GM19452 (cell line): ENCODE results near the gene SEC14L2.

ENCODE experiments used
- ATAC-seq: cut with Tn5 transposase; IDR thresholded peaks from one replicate; pipeline ENCODE4 v1.9.1; 2021; ENCODE audit not compliant: unreplicated experiment

The SEC14L2 gene

GRCh38 chr22:30396871-30397655 lies at the start of gene SEC14L2:
Gene SEC14L2, plus strand, starts transcription at chr22:30397018. Its CDS starts 99 bp downstream, at chr22:30397117.
- no peak for ATAC-seq

DNA sequence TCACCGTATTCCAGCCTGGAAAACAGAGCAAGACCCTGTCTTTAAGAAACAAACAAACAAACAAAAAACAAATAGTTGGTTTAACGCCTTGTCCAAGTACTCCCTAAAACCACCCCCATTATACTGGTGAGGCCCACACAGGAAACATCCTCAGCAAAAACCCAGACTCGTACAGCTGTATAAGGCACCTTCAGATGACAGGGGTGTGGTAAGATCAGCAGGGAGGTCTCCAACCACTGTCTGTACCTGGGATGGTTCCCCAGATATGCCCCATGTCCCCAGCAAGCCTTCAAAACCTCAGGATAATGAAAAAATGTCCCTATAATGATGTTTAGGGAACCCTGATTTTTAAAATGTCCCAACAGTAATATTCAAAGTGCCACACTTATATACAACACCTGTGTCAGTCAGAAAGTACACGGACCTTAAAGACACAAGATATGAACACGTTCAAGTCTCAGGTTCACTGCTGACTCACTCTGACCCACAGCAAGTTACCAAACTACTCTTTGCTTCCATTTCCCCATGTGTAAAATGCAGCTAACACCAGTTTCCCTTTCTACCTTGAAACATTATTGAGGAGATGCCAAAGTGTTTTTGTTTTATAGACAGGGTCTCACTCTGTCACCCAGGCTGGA lies 49.4 kb upstream of the SEC14L2 start:
- no peak for ATAC-seq

GRCh38 chr22:30348404-30348803 lies 48.4 kb upstream of the SEC14L2 start:
- no peak for ATAC-seq

DNA sequence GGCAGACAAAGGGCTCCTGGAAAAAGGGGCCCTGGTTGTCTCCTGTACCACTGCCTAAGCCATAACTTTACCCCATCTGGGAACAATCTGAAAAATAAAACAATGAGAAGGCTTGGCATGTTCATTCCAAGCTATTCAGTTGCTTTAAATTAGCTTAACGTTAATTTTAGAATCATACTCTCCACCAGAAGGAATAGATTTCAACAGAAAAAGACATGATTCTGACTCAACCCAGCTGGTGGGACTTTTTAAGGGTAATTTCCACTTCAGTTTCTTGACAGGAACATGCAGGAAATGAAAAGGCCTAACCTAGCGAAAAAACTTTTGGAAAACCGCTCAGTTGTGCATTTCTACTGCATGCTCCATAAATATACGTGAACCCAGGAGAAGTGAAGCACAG lies 48.0 kb upstream of the SEC14L2 start:
- ATAC-seq: no peak

DNA sequence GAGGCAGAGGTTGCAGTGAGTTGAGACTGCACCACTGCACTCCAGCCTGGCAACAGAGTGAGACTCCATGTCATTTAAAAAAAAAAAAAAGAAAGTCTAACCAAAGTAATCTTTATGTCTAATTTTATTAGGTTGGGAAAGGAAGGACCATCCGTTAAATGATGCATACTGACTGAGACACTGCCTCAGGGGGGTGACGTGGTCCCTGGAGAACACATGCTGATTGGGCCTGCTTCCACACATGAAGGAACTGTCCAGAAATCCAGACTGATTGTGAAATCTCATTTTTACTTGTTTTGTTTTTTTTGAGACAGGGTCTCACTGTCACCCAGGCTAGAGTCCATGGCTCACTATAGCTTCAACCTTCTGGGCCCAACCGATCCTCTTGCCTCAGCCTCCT lies 45.6 kb upstream of the SEC14L2 start:
- no peak for ATAC-seq

GRCh38 chr22:30354644-30355043 lies 42.2 kb upstream of the SEC14L2 start:
- ATAC-seq: no peak

DNA sequence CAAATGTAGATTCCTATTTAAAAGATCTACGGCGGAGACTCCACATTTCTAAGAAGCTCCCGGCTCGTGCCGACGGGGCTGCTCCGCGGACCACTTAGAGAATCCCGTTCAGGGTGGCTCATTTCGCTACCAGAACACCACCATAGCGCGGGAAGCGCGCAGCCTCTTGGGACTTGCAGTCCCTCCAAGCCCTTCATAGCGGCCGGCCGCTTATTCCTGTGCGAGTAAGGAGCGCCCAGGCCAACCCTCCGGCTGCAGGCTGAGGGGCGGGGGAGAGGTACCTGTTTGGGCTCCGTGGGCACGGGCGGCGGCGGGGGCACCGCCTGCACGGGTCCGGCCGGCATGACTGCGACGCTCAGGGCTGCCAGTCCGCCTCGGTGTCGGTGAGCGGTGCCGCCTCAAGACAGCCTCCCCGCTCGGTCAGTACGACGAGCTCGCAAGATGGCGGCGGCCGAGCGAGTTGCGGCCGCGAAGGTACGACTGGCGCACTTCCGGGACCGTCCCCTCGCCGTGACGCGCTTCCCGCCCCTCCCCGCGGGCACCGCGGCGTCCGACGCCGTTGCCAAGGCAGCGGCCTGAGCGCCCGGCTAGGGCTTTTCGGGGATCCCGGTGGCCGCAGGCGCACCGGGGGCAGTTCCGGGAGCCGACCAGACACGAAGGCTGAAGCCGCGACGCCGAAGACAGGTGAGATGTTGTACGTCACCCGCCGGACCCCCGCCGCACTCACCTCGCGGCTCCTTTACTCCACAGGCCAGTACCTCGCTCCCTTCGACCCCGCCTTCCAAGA lies 40.2 kb upstream of the SEC14L2 start, which contains the start of the genes CCDC157 and SF3A1:
Gene CCDC157, plus strand, starts transcription at position 559 of the 787 bp plus-strand sequence. CDS start 8,994 bp downstream, outside the sequence.
Gene SF3A1, minus strand, starts transcription at position 446 of the 787 bp plus-strand sequence. Its CDS starts 102 bp downstream, at position 344.
- ATAC-seq: peak; percentile 91

DNA sequence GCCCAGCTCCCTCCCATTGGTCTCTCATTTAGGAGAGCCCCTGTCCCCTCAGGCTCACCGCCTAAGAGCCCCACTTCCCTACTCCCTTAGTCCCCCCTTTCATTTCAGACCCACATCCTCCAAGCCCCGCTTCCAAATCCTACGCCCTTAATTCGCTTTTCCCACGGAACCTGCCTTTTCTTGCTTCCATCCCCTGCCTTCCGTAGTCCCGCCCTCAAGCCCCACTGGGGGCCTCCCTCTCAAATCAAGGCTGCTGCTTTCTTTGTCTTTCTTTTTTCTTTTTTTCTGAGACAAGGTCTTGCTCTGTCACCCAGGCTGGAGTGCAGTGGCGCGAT lies 39.6 kb upstream of the SEC14L2 start:
- ATAC-seq: no peak

DNA sequence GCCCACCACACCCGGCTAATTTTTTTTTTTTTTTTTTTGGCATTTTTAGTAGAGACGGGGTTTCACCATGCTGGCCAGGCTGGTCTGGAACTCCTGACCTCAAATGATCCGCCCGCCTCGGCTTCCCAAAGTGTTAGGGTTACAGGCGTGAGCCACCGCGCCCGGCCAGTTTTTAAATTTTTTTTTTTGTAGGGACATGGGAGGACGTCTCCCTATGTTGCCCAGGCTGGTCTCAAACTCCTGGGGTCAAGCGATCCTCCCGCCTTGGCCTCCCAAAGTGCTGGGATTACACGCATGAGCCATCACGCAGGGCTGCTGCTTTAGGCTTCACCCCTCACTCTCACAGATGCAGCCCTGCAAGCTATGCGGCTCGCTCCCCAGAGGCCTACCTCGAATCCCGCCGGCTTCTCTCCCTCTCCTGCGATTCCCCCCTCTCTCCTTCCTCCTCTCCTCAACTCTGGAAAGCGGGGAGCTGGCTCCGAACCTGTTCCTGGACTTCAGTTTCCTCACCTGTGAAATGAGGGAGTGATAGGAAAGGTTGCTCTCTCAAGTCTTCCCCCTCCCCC lies 39.1 kb upstream of the SEC14L2 start:
- no peak for ATAC-seq

DNA sequence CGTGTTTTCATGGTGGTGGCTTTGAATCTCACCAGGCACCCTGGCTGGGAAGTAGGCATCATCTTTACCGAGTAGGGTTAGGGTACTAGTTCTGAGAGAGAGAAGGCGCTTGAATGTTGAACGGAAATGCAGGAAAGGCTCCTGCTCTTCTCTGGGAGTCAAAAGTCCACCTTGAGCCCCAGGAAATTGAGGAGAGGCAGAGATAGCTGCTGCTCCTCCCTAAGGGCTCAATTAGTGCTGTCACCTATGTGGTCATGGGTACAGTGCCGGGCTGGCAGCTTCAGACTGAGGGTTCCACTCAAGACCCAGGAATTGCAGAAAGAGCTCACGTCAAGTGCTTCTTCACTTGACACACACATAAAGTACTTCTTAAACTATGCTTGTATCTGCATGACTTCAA lies 38.3 kb upstream of the SEC14L2 start:
- ATAC-seq: no peak

- no peak for ATAC-seq
These were observed 34.7 kb upstream of the SEC14L2 start for GRCh38 chr22:30361916-30362650.

DNA sequence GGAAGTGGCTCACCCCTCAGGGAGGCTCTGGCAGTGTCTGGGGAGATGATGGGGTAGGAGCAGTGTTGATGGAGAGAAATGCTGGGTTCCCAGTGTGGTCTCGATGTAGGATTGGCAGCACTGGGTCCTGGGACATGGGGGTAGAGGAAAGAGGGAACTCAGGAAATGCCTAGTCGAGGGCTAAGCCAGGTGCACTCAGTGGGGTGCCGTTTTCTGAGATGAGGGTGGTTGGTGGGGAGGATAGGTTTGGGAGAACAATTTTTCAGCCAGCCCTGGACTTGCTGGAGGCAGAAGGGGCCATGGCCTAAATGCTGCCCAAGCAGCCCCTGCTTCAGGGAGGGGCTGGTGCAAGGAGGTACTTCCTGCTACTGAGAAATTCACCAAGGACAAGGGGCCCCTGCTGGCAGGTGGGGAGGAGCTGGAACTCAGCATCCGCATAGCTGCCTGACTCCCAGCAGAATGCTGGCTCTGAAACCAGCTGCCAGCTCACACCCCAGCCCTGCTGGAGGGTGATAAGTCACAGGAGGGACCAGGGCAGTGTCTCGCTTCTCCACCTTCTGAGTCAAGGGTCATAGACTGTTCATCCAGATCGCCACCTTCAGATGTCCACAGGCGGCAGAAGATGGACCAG lies 34.1 kb upstream of the SEC14L2 start:
- no peak for ATAC-seq

DNA sequence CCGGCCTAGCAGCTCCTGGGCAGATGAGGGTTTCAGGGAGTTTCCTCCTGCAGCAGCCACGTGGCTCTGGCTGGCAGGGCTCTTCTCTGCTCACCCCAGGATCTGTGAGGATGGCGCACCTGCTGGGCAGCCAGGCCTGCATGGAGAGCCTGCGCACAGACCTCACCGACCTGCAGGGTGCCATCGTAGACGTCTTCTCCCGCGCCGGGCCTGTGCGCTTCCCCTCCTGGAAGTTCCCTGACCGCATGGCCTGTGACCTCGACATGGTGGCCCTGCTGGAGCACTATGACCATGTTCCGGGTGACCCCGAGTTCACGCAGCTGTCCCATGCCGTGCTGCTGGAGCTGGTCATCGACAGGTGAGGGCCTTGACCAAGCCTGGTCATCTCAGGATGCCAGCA lies 30.9 kb upstream of the SEC14L2 start:
- ATAC-seq: no peak

GRCh38 chr22:30368420-30368819 lies 28.4 kb upstream of the SEC14L2 start:
- no peak for ATAC-seq

GRCh38 chr22:30370641-30371230 lies 26.1 kb upstream of the SEC14L2 start:
- ATAC-seq: no peak

DNA sequence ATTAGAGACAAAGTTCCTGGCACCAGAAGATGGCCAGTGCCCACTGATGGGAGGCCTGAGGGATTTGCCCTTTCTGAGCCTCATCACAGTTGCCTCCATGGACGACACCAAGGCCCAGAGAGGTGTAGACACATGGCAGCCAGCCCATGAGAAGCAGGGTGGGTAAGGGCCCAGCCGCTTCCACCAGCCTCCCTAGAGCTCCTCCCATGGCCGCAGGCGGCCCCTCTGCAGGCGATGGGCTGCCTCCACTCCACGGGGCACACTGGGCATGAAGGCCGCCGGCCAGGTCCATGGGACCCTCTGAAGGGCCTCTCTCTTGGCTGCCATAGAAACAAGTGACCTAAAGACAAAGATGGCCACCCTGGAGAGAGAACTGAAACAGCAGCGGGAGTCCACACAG lies 25.5 kb upstream of the SEC14L2 start:
- no peak for ATAC-seq

DNA sequence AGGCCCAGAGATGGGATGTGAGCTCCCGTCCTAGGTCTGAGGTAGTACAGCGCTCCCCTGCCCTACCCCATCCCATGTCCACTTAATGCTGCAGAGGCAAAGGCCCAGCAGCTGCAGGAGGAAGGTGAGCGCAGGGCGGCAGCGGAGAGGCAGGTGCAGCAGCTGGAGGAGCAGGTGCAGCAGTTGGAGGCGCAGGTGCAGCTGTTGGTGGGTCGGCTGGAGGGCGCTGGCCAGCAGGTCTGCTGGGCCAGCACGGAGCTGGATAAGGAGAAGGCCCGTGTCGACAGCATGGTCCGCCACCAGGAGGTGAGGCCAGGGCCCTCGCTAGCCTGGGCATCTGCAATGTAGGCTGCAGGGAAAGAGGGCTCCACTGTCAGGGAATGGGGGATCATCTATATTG lies 24.8 kb upstream of the SEC14L2 start:
- no peak for ATAC-seq

GRCh38 chr22:30372915-30373314 lies 23.9 kb upstream of the SEC14L2 start:
- no peak for ATAC-seq

DNA sequence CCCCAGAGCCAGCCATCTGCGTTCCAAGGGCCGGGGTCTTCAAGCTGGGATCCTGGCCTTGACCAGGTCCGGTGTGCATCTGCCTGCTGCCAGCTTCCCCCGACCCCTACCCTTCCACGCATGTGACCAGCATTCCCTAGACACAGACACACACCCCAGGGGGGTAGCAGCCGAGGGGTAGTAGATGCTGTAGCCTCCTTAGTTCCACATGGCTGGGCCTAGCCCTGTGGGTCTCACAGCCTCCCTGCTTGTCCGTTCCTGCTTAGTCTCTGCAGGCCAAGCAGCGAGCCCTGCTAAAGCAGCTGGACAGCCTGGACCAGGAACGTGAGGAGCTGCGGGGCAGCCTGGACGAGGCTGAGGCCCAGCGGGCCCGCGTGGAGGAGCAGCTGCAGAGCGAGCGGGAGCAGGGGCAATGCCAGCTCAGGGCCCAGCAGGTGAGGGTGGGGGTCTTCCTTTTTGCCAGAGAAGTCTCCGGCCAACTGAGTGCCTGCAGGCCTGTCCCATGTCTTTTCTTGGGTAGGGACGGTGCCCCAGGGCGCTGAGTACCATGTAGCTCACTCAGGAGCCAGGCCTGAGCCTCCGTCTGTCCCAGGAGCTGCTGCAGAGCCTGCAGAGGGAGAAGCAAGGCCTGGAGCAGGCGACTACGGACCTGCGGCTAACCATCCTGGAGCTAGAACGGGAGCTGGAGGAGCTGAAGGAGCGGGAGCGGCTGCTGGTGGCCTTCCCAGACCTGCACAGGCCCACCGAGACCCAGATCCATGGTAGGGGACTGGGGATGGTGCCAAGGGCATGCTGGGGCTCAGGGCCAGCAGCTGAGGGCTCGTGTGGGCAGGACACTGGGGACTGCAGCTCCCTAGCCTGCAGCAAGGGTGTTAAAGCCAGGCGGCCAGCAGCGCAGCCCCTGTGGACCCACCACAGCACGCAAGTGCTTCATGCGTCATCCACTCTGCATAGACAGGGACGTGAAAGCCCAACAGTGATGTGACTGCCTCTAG lies 23.2 kb upstream of the SEC14L2 start:
- ATAC-seq: no peak
